Heart left ventricle (tissue), 16 donors: ENCODE data around the gene OR8A1. TPM values are rescaled to one million over a fixed set of nuclear protein-coding genes. Genes with fewer than 3 reads are reported as not detected.

Experiments
- ATAC-seq, 4 donors: fragments of 200-7000 bp; cut with Tn5 transposase; one replicate each; pipeline ENCODE4 v1.9.1; 2020 to 2022; ENCODE audit warnings: moderate library complexity in 4 of 4, mild to moderate bottlenecking in 3 of 4, moderate number of reproducible peaks in 1 of 4
- DNase-seq, 5 donors: peaks; one replicate each; pipeline ENCODE4 v3.0.0-alpha.2; 2020
- H3K27ac ChIP-seq, 12 donors: fragments of 200-600 bp; sonication (generic) in 4 of 12; one replicate each; pipeline versions ENCODE4 v1.5.0 to v1.8.0; 2016 to 2022; ENCODE audit warnings: mild to moderate bottlenecking in 2 of 12
- H3K27me3 ChIP-seq, 9 donors: fragments of 200-600 bp; sonication (generic) in 2 of 9; one replicate each; pipeline versions ENCODE4 v1.5.1 to v1.8.0; 2016 to 2022; ENCODE audit warnings: mild to moderate bottlenecking in 3 of 9
- H3K36me3 ChIP-seq, 9 donors: fragments of 200-600 bp; sonication (generic) in 2 of 9; one replicate each; pipeline versions ENCODE4 v1.5.0 to v1.8.0; 2018 to 2022; ENCODE audit warnings: mild to moderate bottlenecking in 2 of 9
- H3K4me1 ChIP-seq, 12 donors: fragments of 200-600 bp; sonication (generic) in 4 of 12; one replicate each; pipeline versions ENCODE4 v1.5.0 to v1.8.0; 2016 to 2022; ENCODE audit warnings: mild to moderate bottlenecking in 3 of 12
- H3K4me3 ChIP-seq, 12 donors: fragments of 200-600 bp; sonication (generic) in 4 of 12; one replicate each; pipeline versions ENCODE4 v1.5.0 to v1.8.0; 2017 to 2022; ENCODE audit warnings: mild to moderate bottlenecking in 9 of 12, moderate library complexity in 4 of 12
- H3K9me3 ChIP-seq, 12 donors: fragments of 200-600 bp; sonication (generic) in 4 of 12; one replicate each; pipeline versions ENCODE4 v1.5.0 to v1.8.0; 2016 to 2022; ENCODE audit warnings: mild to moderate bottlenecking in 1 of 12
- POLR2A ChIP-seq, 2 donors: fragments of 450-650 bp; IDR thresholded peaks; one replicate each; pipeline ENCODE4 v1.6.1; 2017; ENCODE audit warnings: antibody characterized with exemption in 2 of 2, mild to moderate bottlenecking in 2 of 2, moderate library complexity in 2 of 2
- WGBS, 4 donors: extraction: QIAGEN DNeasy Blood & Tissue Kit in 2 of 4; methylation state at CpG; one replicate each; pipeline versions ENCODE4 v1.1.5 to v1.1.7; 2013 to 2018; 5-methylcytosine and 5-hydroxymethylcytosine counted together
- intact Hi-C, 10 donors: fragments of 100-400 bp; cut with DNase I; formaldehyde crosslinking; loops; one replicate each; pipeline versions ENCODE4 v1.11.1 to v1.14.2; 2022
- polyA plus RNA-seq, 2 donors: library from polyadenylated mRNA; stranded (reverse); fragments of 200-250 nt; gene quantifications; one replicate each; pipeline ENCODE4 v1.2.3, GENCODE V29; 2013
- total RNA-seq, 9 donors: library from RNA; depleted of rRNA in 2 of 9; stranded (reverse); fragments of >200 nt in 2 of 9; fragmentation: NEBNext Ultra II Directional in 3 of 9; extraction: Animal tissue kit (Norgen Biotek cat#: 25700) in 3 of 9; gene quantifications; one replicate each; pipeline versions ENCODE4 v1.1.0 to v1.2.4, GENCODE V29; 2016 to 2023
- TF ChIP-seq, protein P1 (sequence below), 12 donors: fragments of 200-600 bp; sonication (generic) in 4 of 12; IDR thresholded peaks; one replicate each; pipeline versions ENCODE4 v1.5.0 to v1.8.0; 2018 to 2022; ENCODE audit warnings: antibody characterized with exemption in 12 of 12, mild to moderate bottlenecking in 5 of 12
- donor health status: ischemic (EF 13 %, LVEDD 7.1; RV severe dilation, severe dysfunction).
- donor health status: healthy with polysubstance abuse.
- donor health status: DM: no; HTN: yes; CAD: no.
- donor health status: DM: no; HTN: no; CAD: no.
- donor health status: ischemic (EF 25% LVEDD 6.9; RV normal size, moderate dysfunction).
- donor health status: ischemic (EF 25% LVEDD 5.7; RV mildly dilated, moderate dysfunction).
- donor health status: healthy.
- donor health status: DM: yes; HTN: yes; CAD: no.
- donor health status: ischemic (EF 35%, LVEDD 5.7; RV mildly dilated, moderate dysfunction).
- donor health status: nonischemic (EF 11% LVEDD 7.7; RV severe dilation, severe dysfunction).
- donor health status: DM: yes; HTN: yes; CAD: no.
- donor health status: PGD.
- donor health status: ischemic (EF 29% LVEDD 5.4; RV normal size, mild dysfunction).
- donor health status: nonischemic (EF 23%, LVEDD 6.1; RV moderate dilation, normal function).

OR8A1 gene
- total and polyA plus RNA-seq, 11 donors = not detected

DNA sequence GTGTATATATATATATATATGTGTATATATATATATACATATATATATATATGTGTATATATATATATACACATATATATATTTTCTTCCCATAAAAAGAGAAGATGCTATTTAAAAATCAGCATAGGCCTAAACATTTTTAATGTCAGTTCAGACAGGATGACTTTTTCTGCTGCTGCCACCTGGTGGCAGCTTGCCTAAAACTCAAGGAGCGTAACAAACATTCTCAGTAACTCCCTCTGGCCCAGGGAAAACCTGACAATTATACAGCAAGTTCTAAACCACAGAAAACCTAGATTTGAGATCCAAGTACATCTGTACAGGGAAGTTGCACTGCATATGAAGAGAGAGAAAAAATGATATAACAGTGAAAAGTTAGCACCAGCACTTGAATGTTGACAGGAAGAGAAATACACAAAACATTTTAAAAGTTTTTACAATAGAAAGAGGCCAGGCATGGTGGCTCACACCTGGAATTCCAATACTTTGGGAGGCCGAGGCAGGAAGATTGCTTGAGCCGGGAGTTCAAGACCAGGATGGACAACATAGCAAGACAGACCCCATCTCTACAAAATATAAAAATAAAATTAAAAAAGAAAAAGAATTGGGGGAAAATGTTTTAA is 16.6 kb downstream of the OR8A1 start:
- WGBS, 4 donors = 31 to 42% (median 37%) methylated on average over 3 of the region's 3 CpGs

GRCh38 chr11:124591430-124591829 is 21.6 kb downstream of the OR8A1 start:
- intact Hi-C loops = loop anchor here in 1 of 10 donors (2.0 kb wide), 1 partner anchor 177 kb away; no protein-coding TSS in a partner anchor
- Histone ChIP-seq H3K27ac (no peak overlapping the region), H3K36me3 (no peaks in the 10 kb centered on the region), H3K4me3 (no peak overlapping the region), H3K9me3 (peaks cover 0 to 2% (median 0%) of the 10 kb centered on the region in 12 donors), H3K27me3 (peaks cover 0 to 20% (median 0%) of the 10 kb centered on the region in 9 donors), H3K4me1 (no peaks in the 10 kb centered on the region)
- DNase-seq (no peak), ATAC-seq (no peak)
- TF ChIP-seq POLR2A (IDR thresholded peaks at IDR 0.05) = no peak
- TF ChIP-seq, protein P1, sequence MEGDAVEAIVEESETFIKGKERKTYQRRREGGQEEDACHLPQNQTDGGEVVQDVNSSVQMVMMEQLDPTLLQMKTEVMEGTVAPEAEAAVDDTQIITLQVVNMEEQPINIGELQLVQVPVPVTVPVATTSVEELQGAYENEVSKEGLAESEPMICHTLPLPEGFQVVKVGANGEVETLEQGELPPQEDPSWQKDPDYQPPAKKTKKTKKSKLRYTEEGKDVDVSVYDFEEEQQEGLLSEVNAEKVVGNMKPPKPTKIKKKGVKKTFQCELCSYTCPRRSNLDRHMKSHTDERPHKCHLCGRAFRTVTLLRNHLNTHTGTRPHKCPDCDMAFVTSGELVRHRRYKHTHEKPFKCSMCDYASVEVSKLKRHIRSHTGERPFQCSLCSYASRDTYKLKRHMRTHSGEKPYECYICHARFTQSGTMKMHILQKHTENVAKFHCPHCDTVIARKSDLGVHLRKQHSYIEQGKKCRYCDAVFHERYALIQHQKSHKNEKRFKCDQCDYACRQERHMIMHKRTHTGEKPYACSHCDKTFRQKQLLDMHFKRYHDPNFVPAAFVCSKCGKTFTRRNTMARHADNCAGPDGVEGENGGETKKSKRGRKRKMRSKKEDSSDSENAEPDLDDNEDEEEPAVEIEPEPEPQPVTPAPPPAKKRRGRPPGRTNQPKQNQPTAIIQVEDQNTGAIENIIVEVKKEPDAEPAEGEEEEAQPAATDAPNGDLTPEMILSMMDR (IDR thresholded peaks at IDR 0.05) = no peak
- WGBS, 4 donors = 81 to 88% (median 86%) methylated on average over 2 of the region's 2 CpGs

More for the DNA sequence above, 16.6 kb downstream of the OR8A1 start:
- TF ChIP-seq, protein P1 (IDR thresholded peaks at IDR 0.05) = peak; percentile 47 to 75 (median 62)
- no peak for TF ChIP-seq POLR2A (IDR thresholded peaks at IDR 0.05)
- no peaks in the 10 kb centered on the region for H3K36me3 ChIP-seq
- no peaks in the 10 kb centered on the region for H3K4me1 ChIP-seq
- H3K27ac ChIP-seq = no peak overlapping the region
- peaks cover 0 to 15% (median 0%) of the 10 kb centered on the region in 9 donors for H3K27me3 ChIP-seq
- intact Hi-C loops = loop anchor here (1.0 to 10.0 kb wide), 7 partner anchors 142 to 519 kb away; partner anchors contain the start of gene OR8B8 (in 2 of the 10)
- no peaks in the 10 kb centered on the region for H3K9me3 ChIP-seq
- no peak for ATAC-seq
- no peak overlapping the region for H3K4me3 ChIP-seq
- DNase-seq = peak; percentile 40 to 66 (median 46)

- ATAC-seq = no peak
- WGBS, 4 donors = 86 to 88% (median 88%) methylated on average over 6 of the region's 6 CpGs
These were observed 22.8 kb downstream of the OR8A1 start for GRCh38 chr11:124592627-124593026.

DNA sequence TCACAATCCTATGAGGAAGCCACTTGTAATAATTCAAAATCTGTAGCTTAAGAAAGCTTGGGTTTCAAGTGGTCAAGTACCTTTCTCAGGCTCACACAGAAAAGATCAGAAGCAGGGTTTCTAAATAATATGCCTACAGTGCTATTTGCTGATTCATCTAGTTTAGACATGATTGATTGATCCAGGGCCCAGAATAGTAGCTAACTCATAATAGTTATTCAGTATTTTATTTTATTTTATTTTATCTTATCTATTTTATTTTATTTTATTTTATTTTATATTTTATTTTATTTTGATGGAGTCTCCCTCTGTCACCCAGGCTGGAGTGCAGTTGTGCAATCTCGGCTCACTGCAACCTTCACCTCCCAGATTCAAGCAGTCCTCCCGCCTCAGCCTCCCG is 25.5 kb downstream of the OR8A1 start:
- Histone ChIP-seq H3K4me1 (no peaks in the 10 kb centered on the region), H3K27me3 (peaks cover 0 to 20% (median 0%) of the 10 kb centered on the region in 9 donors), H3K36me3 (no peaks in the 10 kb centered on the region), H3K9me3 (peaks cover 0 to 4% (median 0%) of the 10 kb centered on the region in 12 donors), H3K27ac (no peak overlapping the region), H3K4me3 (no peak overlapping the region)
- intact Hi-C loops = no loop called here
- TF ChIP-seq POLR2A (IDR thresholded peaks at IDR 0.05) = no peak
- TF ChIP-seq, protein P1 (IDR thresholded peaks at IDR 0.05) = no peak
- DNase-seq (no peak), ATAC-seq (no peak)
- 89 to 96% (median 91%) methylated on average over 3 of the region's 3 CpGs for WGBS, 4 donors

More at GRCh38 chr11:124592627-124593026, 22.8 kb downstream of the OR8A1 start:
- Histone ChIP-seq H3K4me3 (no peak overlapping the region), H3K9me3 (peaks cover 0 to 2% (median 0%) of the 10 kb centered on the region in 12 donors), H3K27ac (no peak overlapping the region), H3K4me1 (no peaks in the 10 kb centered on the region), H3K36me3 (no peaks in the 10 kb centered on the region), H3K27me3 (peaks cover 0 to 25% (median 0%) of the 10 kb centered on the region in 9 donors)
- DNase-seq = no peak
- intact Hi-C loops = no loop called here
- no peak for TF ChIP-seq POLR2A (IDR thresholded peaks at IDR 0.05)
- TF ChIP-seq, protein P1 (IDR thresholded peaks at IDR 0.05) = no peak
